HEK293T (cell line): Measurements from ENCODE around the gene PDZK1.
"Not testable (repeated sequence)": the region's sequence is repeated elsewhere in the genome, so short reads cannot be mapped to it uniquely, and the experiment has no call there.

ENCODE experiments used
- ARNT ChIP-seq: fragments of 450-650 bp; IDR thresholded peaks from 2 replicates; pipeline ENCODE4 v1.6.1; 2017; ENCODE audit warnings: mild to moderate bottlenecking
- CTBP1 ChIP-seq: fragments of 450-650 bp; IDR thresholded peaks from 2 replicates; pipeline ENCODE4 v1.6.1; 2016; ENCODE audit warnings: borderline replicate concordance
- FOXA1 ChIP-seq: fragments of 450-650 bp; IDR thresholded peaks from 2 replicates; pipeline ENCODE4 v1.6.1; 2016; ENCODE audit warnings: mild to moderate bottlenecking
- SP1 ChIP-seq: fragments of 450-650 bp; IDR thresholded peaks from 2 replicates; pipeline ENCODE4 v1.6.1; 2017

DNA sequence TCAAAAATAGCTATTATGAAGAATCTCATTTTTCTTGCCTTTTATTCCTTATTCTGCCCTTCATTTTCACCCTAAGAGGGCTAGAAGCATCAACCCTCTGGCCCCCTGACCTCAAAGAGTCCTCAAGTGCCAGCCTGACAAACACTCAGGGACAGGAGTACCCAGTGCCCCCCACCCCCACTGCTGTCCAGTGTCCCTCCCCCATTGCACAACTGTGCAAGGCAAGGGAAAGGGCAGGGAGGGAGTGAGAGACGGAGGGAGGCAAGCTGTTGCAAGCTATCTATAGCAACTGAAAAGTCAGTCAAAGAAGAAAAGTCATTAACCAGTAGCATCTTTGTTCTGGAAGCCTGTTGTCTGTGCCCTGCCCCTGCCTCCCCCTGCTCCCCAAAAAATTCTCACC lies 21.1 kb downstream of the PDZK1 start:
- not testable (repeated sequence) for TF ChIP-seq FOXA1, SP1, ARNT, CTBP1
